H1 (cell line): ENCODE results near the gene PRR20A. TPM values are rescaled to one million over a fixed set of nuclear protein-coding genes. Genes with fewer than 3 reads are reported as not detected.
"Not testable (repeated sequence)": the region's sequence is repeated elsewhere in the genome, so short reads cannot be mapped to it uniquely, and the experiment has no call there.

ENCODE experiments used
- CTCF ChIA-PET: fragments of 300-600 bp; sonication (Branson Sonifier 250); formaldehyde crosslinking; loops from one replicate; lab custom pipeline; 2021; ENCODE audit not compliant: partially characterized antibody; lab: Charles Lee
- POLR2A ChIA-PET: fragments of 300-600 bp; sonication (Branson Sonifier 250); formaldehyde crosslinking; loops from one replicate; lab custom pipeline; 2021; ENCODE audit warnings: inconsistent platforms; ENCODE audit not compliant: partially characterized antibody; lab: Charles Lee
- DNase-seq, 2 experiments: peaks; one replicate each; pipeline versions ENCODE4 v3.0.0 to v3.0.0-alpha.2; 2010 to 2022; ENCODE audit warnings: low spot score in 2 of 2, low read depth in 1 of 2, mixed read lengths in 1 of 2
- FAIRE-seq: peaks from 2 replicates; lab custom pipeline; 2011; peaks lifted over from hg19 to GRCh38; lab: Jason Lieb, UNC
- H2AFZ ChIP-seq: 2 replicates; pipeline ENCODE4 v1.8.1; 2012; ENCODE audit warnings: low read length, inconsistent platforms
- H2AK5ac ChIP-seq: 2 replicates; pipeline ENCODE4 v1.6.1; 2013; ENCODE audit warnings: low read depth, low read length
- H2BK120ac ChIP-seq: replicated peaks from 2 replicates; pipeline ENCODE3; 2013; ENCODE audit warnings: low read depth, low read length, inconsistent platforms
- H2BK12ac ChIP-seq: 2 replicates; pipeline ENCODE4 v1.6.1; 2013; ENCODE audit warnings: low read depth, low read length
- H2BK15ac ChIP-seq: 2 replicates; pipeline ENCODE4 v1.6.1; 2013; ENCODE audit warnings: low read length
- H2BK20ac ChIP-seq: 2 replicates; pipeline ENCODE4 v1.6.1; 2013; ENCODE audit warnings: low read length
- H2BK5ac ChIP-seq: 2 replicates; pipeline ENCODE4 v1.6.1; 2013; ENCODE audit warnings: low read depth, low read length
- H3K14ac ChIP-seq: 2 replicates; pipeline ENCODE4 v1.6.1; 2013; ENCODE audit warnings: inconsistent platforms; ENCODE audit not compliant: insufficient read length
- H3K18ac ChIP-seq: 2 replicates; pipeline ENCODE4 v1.6.1; 2013; ENCODE audit warnings: low read length; ENCODE audit errors: extremely low read depth
- H3K23ac ChIP-seq: 2 replicates; pipeline ENCODE4 v1.6.1; 2013; ENCODE audit warnings: inconsistent platforms; ENCODE audit not compliant: insufficient read length
- H3K23me2 ChIP-seq: 2 replicates; pipeline ENCODE4 v1.6.1; 2013; ENCODE audit warnings: low read depth, low read length
- H3K27ac ChIP-seq: 2 replicates; pipeline ENCODE4 v1.6.1; 2011; ENCODE audit warnings: low read depth, low read length, inconsistent platforms
- H3K27me3 ChIP-seq, 4 experiments: replicated peaks in 1 of 4; 1 replicate in 1 of 4; 2 replicates in 3 of 4; pipeline versions ENCODE4 v1.6.1 to v1.8.1; 2011 to 2013; ENCODE audit warnings: low read length in 3 of 4, mild to moderate bottlenecking in 3 of 4, inconsistent platforms in 2 of 4, mixed read lengths in 2 of 4, moderate library complexity in 1 of 4; ENCODE audit not compliant: control insufficient read depth in 3 of 4, insufficient read depth in 3 of 4; ENCODE audit errors: extremely low read depth in 1 of 4
- H3K36me3 ChIP-seq, 4 experiments: 2 replicates each; pipeline versions ENCODE4 v1.6.1 to v1.8.1; 2011 to 2013; ENCODE audit warnings: mild to moderate bottlenecking in 4 of 4, low read length in 3 of 4, moderate library complexity in 2 of 4, control low read depth in 1 of 4, inconsistent platforms in 1 of 4; ENCODE audit not compliant: insufficient read depth in 4 of 4, control insufficient read depth in 2 of 4
- H3K4ac ChIP-seq: replicated peaks from 2 replicates; pipeline ENCODE3; 2013; ENCODE audit warnings: low read length, low read depth, mixed read lengths, inconsistent platforms; ENCODE audit not compliant: insufficient read length
- H3K4me1 ChIP-seq, 4 experiments: replicated peaks in 1 of 4; 1 replicate in 1 of 4; 2 replicates in 3 of 4; pipeline versions ENCODE4 v1.6.1 to v1.8.1; 2011 to 2013; ENCODE audit warnings: low read length in 3 of 4, inconsistent platforms in 2 of 4, mixed read lengths in 1 of 4; ENCODE audit not compliant: insufficient read depth in 4 of 4, control insufficient read depth in 3 of 4
- H3K4me2 ChIP-seq, 2 experiments: 2 replicates each; pipeline versions ENCODE4 v1.6.1 to v1.8.1; 2011 to 2013; ENCODE audit warnings: low read depth in 2 of 2, low read length in 2 of 2, control low read depth in 1 of 2, inconsistent platforms in 1 of 2, mild to moderate bottlenecking in 1 of 2; ENCODE audit not compliant: insufficient read depth in 1 of 2
- H3K4me3 ChIP-seq, 4 experiments: fragments of 200-600, 300-600 bp in 1 of 4; sonication (generic), shearing (Covaris generic), sonication (Bioruptor Twin) in 1 of 4; 2 replicates each; pipeline versions ENCODE4 v1.5.1 to v1.8.1; 2011 to 2016; ENCODE audit warnings: low read length in 4 of 4, low read depth in 3 of 4, control low read depth in 2 of 4, inconsistent platforms in 2 of 4, mild to moderate bottlenecking in 2 of 4, mixed read lengths in 1 of 4, moderate library complexity in 1 of 4; ENCODE audit not compliant: insufficient read depth in 2 of 4; ENCODE audit errors: extremely low read depth in 1 of 4
- H3K56ac ChIP-seq: replicated peaks from 2 replicates; pipeline ENCODE3; 2013; ENCODE audit warnings: low read depth, mild to moderate bottlenecking, mixed read lengths, low read length, inconsistent platforms; ENCODE audit not compliant: insufficient read length
- H3K79me1 ChIP-seq: 2 replicates; pipeline ENCODE4 v1.6.1; 2013; ENCODE audit warnings: low read depth, low read length, control low read depth
- H3K79me2 ChIP-seq, 2 experiments: 2 replicates each; pipeline versions ENCODE4 v1.6.1 to v1.8.1; 2012 to 2013; ENCODE audit warnings: low read length in 2 of 2, mild to moderate bottlenecking in 2 of 2, inconsistent platforms in 1 of 2; ENCODE audit not compliant: insufficient read depth in 2 of 2, control insufficient read depth in 1 of 2
- H3K9ac ChIP-seq, 4 experiments: replicated peaks in 1 of 4; 1 replicate in 1 of 4; 2 replicates in 3 of 4; pipeline versions ENCODE4 v1.6.1 to v1.8.1; 2011 to 2013; ENCODE audit warnings: low read depth in 3 of 4, low read length in 3 of 4, control low read depth in 2 of 4, mild to moderate bottlenecking in 2 of 4, moderate library complexity in 2 of 4, inconsistent platforms in 1 of 4; ENCODE audit errors: extremely low read depth in 1 of 4
- H3K9me3 ChIP-seq, 2 experiments: 2 replicates each; pipeline versions ENCODE4 v1.6.1 to v1.8.1; 2012 to 2013; ENCODE audit warnings: mild to moderate bottlenecking in 2 of 2, moderate library complexity in 2 of 2, control low read depth in 1 of 2, inconsistent platforms in 1 of 2, low read depth in 1 of 2, low read length in 1 of 2, mixed read lengths in 1 of 2; ENCODE audit not compliant: insufficient read depth in 2 of 2
- H4K20me1 ChIP-seq, 2 experiments: replicated peaks in 1 of 2; 2 replicates each; pipeline versions ENCODE3 to v1.8.1; 2011 to 2013; ENCODE audit warnings: inconsistent platforms in 2 of 2, low read length in 2 of 2, mild to moderate bottlenecking in 1 of 2; ENCODE audit not compliant: insufficient read depth in 2 of 2, control insufficient read depth in 1 of 2
- H4K5ac ChIP-seq: 2 replicates; pipeline ENCODE4 v1.6.1; 2013; ENCODE audit warnings: low read length, low read depth, mixed read lengths, inconsistent platforms; ENCODE audit not compliant: insufficient read length
- H4K8ac ChIP-seq: 2 replicates; pipeline ENCODE4 v1.8.0; 2013; ENCODE audit warnings: mild to moderate bottlenecking, moderate library complexity, low read length, inconsistent platforms; ENCODE audit not compliant: insufficient read depth; ENCODE audit errors: extremely low read depth
- H4K91ac ChIP-seq: replicated peaks from 2 replicates; pipeline ENCODE3; 2013; ENCODE audit warnings: low read length, mixed read lengths, inconsistent platforms; ENCODE audit not compliant: insufficient read length
- GABPA ChIP-seq: IDR thresholded peaks from 2 replicates; pipeline ENCODE4 v1.6.1; 2011; ENCODE audit warnings: mild to moderate bottlenecking, low read length, moderate library complexity, borderline replicate concordance; ENCODE audit not compliant: insufficient read depth
- GTF2F1 ChIP-seq: IDR thresholded peaks from 2 replicates; pipeline ENCODE4 v1.6.1; 2012; ENCODE audit warnings: low read depth, low read length, improper control_type of control experiment, borderline replicate concordance
- WGBS, 2 experiments: shearing (Covaris generic) in 1 of 2; methylation state at CpG; one replicate each; pipeline versions ENCODE4 v1.1.6 to v1.1.7; 2013 to 2015; ENCODE audit warnings: low lambda C conversion rate in 2 of 2, mixed read lengths in 2 of 2, inconsistent platforms in 1 of 2, low coverage in 1 of 2, missing lambda C conversion rate in 1 of 2; ENCODE audit not compliant: insufficient replicate concordance in 2 of 2, insufficient coverage in 1 of 2, insufficient read length in 1 of 2; ENCODE audit errors: extremely low coverage in 1 of 2, missing lambda C conversion rate in 1 of 2; 5-methylcytosine and 5-hydroxymethylcytosine counted together
- polyA plus RNA-seq, 7 experiments: library from polyadenylated mRNA; depleted of rRNA in 3 of 7; stranded (reverse) in 5 of 7; unstranded in 2 of 7; fragments of >200 nt in 5 of 7; fragments of 200-250 nt in 2 of 7; gene quantifications; 1 replicate in 5 of 7; 2 replicates in 1 of 7; 4 replicates in 1 of 7; pipeline versions ENCODE4 v1.2.1 to v1.2.3, GENCODE V29; 2011 to 2013; ENCODE audit warnings: missing spikeins in 2 of 7, mixed read lengths in 2 of 7
- total RNA-seq: library from RNA; stranded (reverse); fragmentation: NEBNext Ultra II Directional; extraction: Animal tissue kit (Norgen Biotek cat#: 25700); gene quantifications from 2 replicates; pipeline ENCODE4 v1.2.1, GENCODE V29; 2021

The PRR20A gene
- total and polyA plus RNA-seq, 2 of the 8 experiments (the other 6 are each of a cell fraction or from before 2014, with no cell fraction given), result not detected

- Histone ChIP-seq H2BK15ac (no peak overlapping the region), H3K14ac (no peak overlapping the region), H2BK20ac (no peak overlapping the region), H3K4ac (no peak overlapping the region), H3K4me1 (no peaks in the 10 kb centered on the region), H2AFZ (no peak overlapping the region), H3K36me3 (no peaks in the 10 kb centered on the region), H3K9me3 (no peaks in the 10 kb centered on the region; a peak in 1 of 4 replicates), H2AK5ac (no peak overlapping the region), H3K56ac (no peak overlapping the region), H3K79me1 (no peaks in the 10 kb centered on the region), H3K23me2 (no peaks in the 10 kb centered on the region), H3K18ac (no peak overlapping the region), H4K91ac (no peak overlapping the region), H4K5ac (no peak overlapping the region), H3K9ac (no peak overlapping the region), H2BK5ac (no peak overlapping the region), H3K4me3 (no peak overlapping the region), H4K20me1 (no peaks in the 10 kb centered on the region), H4K8ac (no peak overlapping the region), H3K27ac (no peak overlapping the region), H3K27me3 (no peaks in the 10 kb centered on the region), H2BK120ac (no peak overlapping the region), H3K79me2 (no peaks in the 10 kb centered on the region), H3K23ac (no peak overlapping the region), H2BK12ac (no peak overlapping the region), H3K4me2 (no peak overlapping the region)
- 87% methylated on average over 5 of the region's 5 CpGs; no CpG with 5 or more reads in 1 of the 2 experiments for WGBS, 2 experiments
- no peak for TF ChIP-seq GABPA
- no peak for TF ChIP-seq GTF2F1
- CTCF ChIA-PET, result no interaction called here
- POLR2A ChIA-PET, result no interaction called here
- no peak for FAIRE-seq
- no peak for DNase-seq
Measured at GRCh38 chr13:57138988-57139387, 1.7 kb upstream of the PRR20A start.

- H3K23me2 ChIP-seq, H4K20me1 ChIP-seq, H3K4ac ChIP-seq, H4K5ac ChIP-seq, H2AK5ac ChIP-seq, H2BK12ac ChIP-seq, DNase-seq, H3K4me2 ChIP-seq, H3K56ac ChIP-seq, H2AFZ ChIP-seq, CTCF ChIA-PET, H3K79me1 ChIP-seq, FAIRE-seq, H2BK120ac ChIP-seq, H3K9ac ChIP-seq, H3K36me3 ChIP-seq, H3K4me3 ChIP-seq, H4K91ac ChIP-seq, H3K27me3 ChIP-seq, H3K27ac ChIP-seq, H3K79me2 ChIP-seq, H3K4me1 ChIP-seq, H3K9me3 ChIP-seq, POLR2A ChIA-PET, H2BK15ac ChIP-seq, H3K23ac ChIP-seq, H2BK5ac ChIP-seq, H2BK20ac ChIP-seq, H3K18ac ChIP-seq, H3K14ac ChIP-seq, H4K8ac ChIP-seq: not testable (repeated sequence)
- no CpG with 5 or more reads among the region's 18 CpGs for WGBS, 2 experiments
Measured at GRCh38 chr13:57139781-57140180, 937 bp upstream of the PRR20A start.
